OCI-M2 (cell line): ENCODE results near the gene ZDHHC14.

Experiments
- DNase-seq: peaks from one replicate; lab custom pipeline; 2025; ENCODE audit not compliant: unreplicated experiment; lab: John Stamatoyannopoulos, UW

ZDHHC14 gene

GRCh38 chr6:157530126-157530525, 149.1 kb downstream of the ZDHHC14 start:
- DNase-seq = no peak

GRCh38 chr6:157530724-157531168, 149.8 kb downstream of the ZDHHC14 start:
- DNase-seq = no peak

GRCh38 chr6:157531169-157531985, 150.4 kb downstream of the ZDHHC14 start:
- DNase-seq = no peak

- no peak for DNase-seq
These were observed 151.0 kb downstream of the ZDHHC14 start for GRCh38 chr6:157531986-157532365.

- DNase-seq = no peak
These were observed 152.3 kb downstream of the ZDHHC14 start for GRCh38 chr6:157533048-157533871.

GRCh38 chr6:157534134-157534871, 153.3 kb downstream of the ZDHHC14 start:
- DNase-seq = no peak

GRCh38 chr6:157534977-157535339, 154.0 kb downstream of the ZDHHC14 start:
- DNase-seq = no peak

GRCh38 chr6:157535340-157536222, 154.6 kb downstream of the ZDHHC14 start:
- DNase-seq = no peak

- no peak for DNase-seq
These were observed 155.2 kb downstream of the ZDHHC14 start for GRCh38 chr6:157536223-157536545.

GRCh38 chr6:157537556-157537955, 156.6 kb downstream of the ZDHHC14 start:
- no peak for DNase-seq

- DNase-seq = no peak
These were observed 157.2 kb downstream of the ZDHHC14 start for GRCh38 chr6:157538168-157538567.

- no peak for DNase-seq
These were observed 157.7 kb downstream of the ZDHHC14 start for GRCh38 chr6:157538698-157539097.

- DNase-seq = no peak
These were observed 158.4 kb downstream of the ZDHHC14 start for GRCh38 chr6:157539421-157539822.

GRCh38 chr6:157539900-157540752, 159.1 kb downstream of the ZDHHC14 start:
- no peak for DNase-seq

GRCh38 chr6:157541618-157542413, 160.8 kb downstream of the ZDHHC14 start:
- DNase-seq = no peak

GRCh38 chr6:157542414-157543160, 161.6 kb downstream of the ZDHHC14 start:
- DNase-seq = no peak

GRCh38 chr6:157546321-157546720, 165.3 kb downstream of the ZDHHC14 start:
- no peak for DNase-seq

- no peak for DNase-seq
These were observed 166.1 kb downstream of the ZDHHC14 start for GRCh38 chr6:157547112-157547511.
